UCSD-AML1 (cell line): ENCODE measurements around the gene NPHP4.

ENCODE experiments used
- DNase-seq: peaks from one replicate; lab custom pipeline; 2025; ENCODE audit not compliant: unreplicated experiment; lab: John Stamatoyannopoulos, UW

Gene NPHP4

DNA sequence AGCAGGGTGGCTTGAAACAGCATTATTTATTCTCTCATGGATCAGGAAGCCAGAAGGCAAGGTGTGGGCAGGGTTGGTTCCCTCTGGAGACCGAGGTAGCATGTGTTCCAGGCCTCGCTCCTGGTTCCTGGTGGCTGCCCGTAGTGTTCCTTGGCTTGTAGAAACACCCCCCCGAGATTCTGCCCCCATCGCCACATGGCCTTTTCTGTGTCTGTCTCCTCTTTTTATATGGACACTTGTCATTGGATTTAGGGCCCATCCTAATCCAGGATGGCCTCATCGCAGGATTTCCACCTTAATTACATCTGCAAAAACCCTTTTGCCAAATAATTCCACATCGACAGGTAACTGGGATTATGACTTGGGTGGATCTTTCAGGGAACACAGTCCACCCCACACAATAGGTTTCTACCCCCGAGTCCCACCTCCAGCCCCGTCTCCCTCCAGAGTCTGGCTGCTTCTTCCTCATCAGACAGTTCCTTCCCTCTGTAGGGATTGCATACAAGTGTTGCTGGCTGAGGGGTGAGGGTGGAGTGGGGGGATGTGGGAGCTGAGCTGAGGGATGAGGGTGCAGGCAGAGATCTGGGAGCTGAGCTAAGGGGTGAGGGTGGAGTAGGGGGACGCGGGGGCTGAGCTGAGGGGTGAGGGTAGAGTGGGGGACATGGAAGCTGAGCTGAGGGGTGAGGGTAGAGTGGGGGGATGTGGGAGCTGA, 12.3 kb upstream of the NPHP4 start:
- DNase-seq = no peak

DNA sequence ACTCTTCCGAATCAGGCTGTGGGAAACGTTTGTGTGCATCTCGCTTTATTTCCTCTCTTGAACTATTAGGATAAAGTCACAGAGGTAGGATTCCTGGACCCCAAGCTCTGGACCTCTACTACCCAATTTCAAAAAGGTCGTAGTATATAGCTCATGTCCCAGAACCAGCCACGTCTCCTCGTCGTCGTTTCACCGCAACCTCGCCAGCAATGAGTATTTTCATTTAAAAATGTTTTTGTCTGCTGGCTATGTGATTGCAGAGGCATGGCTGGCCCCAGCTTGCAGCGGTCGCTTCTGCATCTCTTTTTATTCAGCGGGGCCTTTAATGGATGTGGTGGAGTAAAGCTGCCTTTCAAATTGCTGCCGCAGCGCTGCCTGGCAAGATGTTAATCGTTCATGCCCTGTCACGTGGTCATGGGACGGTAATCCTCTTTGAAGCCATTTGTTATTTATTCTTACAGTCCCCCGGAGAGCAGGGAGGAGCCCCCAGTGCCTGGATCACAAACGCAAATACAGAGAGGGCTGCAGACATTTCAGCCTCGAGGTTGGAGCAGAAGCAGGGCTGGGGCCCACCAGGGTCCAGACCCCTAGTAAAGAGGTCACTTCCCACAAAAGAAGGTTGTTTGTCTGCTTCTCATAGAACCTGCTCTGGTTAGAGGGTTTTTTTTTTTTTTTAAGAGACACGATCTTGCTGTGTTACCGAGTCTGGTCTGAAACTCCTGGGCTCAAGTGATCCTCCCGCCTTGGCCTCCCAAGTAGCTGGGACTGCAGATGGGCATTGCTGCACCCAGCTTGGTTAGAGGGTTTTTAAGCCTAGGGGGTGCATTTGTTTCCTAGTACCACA, 11.6 kb upstream of the NPHP4 start:
- no peak for DNase-seq

DNA sequence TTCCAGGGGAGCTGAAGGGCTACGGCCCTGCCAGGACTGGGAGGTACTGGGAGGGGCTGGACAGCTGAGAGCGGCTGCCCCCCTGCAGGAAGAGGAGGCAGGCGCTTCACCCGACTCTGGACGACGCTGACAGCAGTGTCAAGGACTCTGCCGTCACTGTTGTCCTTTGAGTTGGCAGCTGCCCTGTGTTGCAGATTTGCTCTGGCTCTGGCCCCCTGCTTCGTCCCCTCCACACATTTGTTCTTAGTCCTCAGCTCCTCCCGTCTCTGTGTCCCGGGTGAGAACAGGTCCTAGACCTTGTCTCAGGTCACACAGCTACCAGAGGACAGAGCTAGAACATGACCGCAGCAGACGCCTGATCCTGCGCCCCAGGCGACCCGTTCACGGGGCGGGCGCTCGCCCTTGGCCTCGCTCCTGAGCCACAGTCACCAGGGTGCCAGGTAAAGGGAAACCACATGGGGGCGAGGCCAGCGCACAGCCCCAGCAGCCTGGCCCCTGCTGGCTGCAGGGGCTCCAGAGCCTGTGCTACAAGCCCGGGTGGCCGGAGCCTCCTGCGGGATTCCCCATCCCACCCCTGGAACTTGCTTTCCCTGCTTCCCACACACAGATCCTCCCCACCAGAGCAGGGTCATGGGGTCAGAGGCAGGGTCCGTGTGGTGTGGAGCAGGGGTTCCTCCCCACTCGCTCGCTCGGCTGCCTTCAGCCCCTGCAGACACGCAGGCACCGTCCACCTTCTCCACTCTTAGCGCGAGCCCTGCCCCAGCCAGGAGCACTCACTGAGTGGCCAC, 10.7 kb upstream of the NPHP4 start:
- no peak for DNase-seq

DNA sequence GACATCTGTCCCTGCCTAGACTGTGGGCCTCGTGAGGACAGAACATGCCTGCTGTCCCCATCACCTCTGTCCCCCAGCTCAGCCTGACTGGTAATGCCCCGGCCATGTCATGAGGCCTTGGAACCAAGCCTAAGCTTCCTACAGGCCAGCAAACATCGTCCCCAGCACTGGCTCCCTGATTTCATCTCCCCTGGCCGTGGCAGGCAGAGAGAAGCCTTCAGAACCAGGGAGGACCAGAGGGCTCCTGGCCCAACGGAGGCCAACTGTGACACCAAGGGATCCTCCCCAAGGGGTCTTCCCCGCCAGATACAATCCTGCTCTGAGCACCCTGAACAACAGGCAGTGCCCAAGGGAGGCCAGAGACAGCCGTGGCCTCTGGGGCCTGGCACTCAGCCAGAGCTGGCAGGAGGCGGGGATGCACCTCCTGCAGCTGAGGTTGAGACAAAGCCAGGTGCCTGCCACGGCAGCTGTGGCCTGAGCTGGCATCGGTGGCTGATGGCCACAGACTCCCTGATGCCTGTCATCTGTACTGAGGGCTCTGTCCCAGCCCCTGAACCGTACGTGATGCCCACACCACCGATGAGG, 9.9 kb upstream of the NPHP4 start:
- no peak for DNase-seq

DNA sequence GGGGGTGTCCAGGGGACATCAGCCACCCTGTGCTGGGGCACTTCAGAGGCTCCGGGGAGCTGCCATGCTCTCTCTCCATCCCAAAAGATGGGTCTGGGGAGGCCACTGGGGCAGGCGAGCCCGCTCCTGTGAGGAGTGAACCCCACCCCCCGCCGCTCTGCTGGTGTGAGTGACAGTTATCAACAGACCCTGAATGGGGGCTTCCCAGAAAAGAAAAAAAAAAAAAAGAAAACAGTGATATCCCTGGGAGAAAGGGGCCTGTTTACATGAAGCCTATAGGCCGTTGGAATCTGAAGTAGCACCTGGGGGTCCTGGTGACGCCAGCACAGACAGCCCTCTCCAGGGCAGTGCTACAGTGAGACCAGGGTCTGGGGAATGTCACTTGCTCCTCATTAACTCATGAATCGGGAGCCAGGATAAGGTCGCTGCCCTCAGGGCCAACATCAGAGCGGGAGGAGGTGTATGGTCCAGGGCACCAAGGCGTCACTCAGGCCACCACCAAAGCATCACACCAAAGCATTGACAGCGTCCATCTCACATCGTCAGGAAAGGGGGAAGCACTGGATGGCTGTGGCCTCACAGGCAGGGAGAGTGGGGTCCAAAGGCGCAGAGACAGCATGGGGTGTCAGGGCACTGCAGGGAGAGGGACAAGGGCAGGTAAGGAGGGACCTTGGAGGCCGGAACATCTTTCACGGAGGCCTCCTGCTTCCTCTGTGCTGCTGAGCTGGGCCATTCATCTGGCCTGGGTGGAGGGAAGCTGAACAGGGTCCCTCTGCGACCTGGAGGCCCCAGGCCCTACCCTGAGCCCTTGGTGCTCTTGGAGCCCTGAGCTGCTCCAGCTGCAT, 8.4 kb upstream of the NPHP4 start:
- no peak for DNase-seq

DNA sequence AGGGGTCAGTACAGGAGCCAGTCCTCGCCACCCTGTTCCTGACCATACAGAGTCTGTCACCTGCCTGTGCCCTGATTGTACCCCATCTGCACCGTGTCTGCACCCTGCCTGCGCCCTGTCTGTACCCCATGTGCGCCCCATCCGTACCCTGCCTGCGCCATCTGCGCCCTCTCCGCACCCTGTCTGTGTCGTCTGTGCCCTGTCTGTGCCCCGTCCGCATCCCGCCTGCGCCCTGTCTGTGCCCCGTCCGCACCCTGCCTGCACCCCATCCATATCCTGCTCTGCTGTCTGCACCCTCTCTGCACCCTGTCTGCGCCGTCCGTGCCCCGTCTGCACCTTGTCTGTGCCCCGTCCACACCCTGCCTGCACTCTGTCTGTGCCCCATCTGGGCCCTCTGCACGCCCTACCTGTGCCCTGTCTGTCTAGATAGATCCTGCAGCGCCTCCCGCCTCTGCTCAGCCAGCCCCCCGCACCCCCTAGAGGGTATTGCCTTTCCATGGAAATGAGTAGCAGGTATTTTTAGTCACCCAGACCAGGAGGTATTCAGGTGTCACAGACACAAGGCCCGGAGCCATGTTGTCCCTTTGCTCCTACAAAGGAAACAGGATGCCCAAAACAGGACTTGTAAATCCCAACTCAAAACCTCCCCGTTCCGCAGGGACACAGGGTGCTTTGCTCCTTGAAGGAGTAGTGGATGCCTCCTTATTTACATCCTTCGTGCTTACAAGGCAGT, 7.7 kb upstream of the NPHP4 start:
- no peak for DNase-seq

DNA sequence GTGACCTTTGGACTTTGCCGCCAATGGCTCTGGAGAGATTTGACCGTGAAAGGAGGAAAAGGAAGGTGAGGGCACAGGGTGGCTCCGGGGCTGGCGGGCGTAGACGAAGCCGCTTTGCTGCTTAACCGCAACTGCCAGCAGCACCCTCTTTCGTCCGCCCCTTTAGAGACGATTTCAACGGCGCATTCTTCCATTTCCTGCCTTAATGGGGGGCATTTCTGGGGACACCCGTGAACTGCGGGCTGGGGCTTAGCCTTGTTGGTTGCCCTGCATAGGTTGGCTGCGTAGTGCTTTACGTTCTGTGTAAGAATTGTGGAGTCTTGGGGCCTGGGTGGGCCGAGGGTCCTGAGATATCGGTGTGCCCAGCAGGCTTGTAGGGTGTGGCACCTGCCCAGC, 6.7 kb upstream of the NPHP4 start:
- DNase-seq = no peak

DNA sequence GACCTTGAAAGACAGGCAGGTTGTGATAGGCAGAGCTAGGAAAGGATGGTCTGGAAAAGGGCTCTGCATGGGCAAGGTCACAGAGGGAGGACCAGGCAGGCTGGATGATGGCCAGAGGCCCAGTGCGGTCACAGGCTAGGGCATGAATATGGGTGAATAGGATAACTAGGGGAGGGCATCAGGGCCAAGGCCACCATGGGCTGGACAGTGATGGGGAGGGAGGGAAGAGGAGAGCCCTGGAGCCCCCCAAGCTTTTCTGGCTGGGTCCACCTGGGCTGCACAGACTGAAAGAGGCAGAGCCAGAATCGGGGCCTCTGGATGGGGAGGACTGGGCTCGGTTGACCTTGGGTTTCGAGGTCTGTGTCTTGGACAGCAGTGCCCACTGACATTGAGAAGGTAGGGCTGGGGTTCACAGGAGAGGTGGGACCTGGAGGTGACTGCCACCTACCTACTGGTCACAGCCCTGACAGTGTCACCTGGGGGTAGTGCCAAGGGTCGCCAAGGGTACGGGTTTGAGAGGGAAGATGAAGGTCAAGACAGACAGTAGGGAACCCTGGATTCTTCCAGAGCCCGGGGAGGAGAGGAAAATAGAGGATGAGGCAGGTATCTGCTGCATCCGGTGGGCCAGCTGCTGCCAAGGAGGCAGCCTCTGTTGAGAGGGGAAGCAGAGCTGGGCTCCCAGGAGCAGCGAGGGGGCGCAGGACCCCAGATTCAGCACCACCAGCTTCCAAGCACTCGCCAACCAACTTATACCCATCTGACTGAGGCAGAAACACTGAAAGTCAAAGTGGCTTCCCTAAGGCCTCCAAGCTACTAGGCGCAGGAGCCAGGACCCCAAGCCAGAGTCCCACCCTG, 6.1 kb upstream of the NPHP4 start:
- DNase-seq = no peak

DNA sequence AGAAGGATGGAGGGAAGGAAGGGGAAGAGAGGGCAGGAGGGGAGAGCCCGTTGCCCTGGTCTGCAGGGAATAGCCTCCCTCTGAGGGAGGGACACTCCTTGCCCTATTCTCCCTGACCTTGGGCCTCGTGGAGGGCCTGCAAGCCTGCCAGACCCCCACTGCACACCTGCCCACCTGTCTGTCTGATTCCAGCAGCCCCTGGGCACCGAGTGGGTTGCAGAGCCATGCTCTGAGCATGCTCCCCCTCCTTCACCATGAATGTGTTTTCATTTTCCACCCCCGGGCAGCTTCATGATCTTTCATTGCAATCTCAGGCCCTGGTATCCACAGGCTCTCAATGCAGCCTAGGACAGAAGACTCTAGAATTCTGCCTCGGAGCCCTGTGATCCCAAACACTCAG, 5.1 kb upstream of the NPHP4 start:
- DNase-seq = no peak

DNA sequence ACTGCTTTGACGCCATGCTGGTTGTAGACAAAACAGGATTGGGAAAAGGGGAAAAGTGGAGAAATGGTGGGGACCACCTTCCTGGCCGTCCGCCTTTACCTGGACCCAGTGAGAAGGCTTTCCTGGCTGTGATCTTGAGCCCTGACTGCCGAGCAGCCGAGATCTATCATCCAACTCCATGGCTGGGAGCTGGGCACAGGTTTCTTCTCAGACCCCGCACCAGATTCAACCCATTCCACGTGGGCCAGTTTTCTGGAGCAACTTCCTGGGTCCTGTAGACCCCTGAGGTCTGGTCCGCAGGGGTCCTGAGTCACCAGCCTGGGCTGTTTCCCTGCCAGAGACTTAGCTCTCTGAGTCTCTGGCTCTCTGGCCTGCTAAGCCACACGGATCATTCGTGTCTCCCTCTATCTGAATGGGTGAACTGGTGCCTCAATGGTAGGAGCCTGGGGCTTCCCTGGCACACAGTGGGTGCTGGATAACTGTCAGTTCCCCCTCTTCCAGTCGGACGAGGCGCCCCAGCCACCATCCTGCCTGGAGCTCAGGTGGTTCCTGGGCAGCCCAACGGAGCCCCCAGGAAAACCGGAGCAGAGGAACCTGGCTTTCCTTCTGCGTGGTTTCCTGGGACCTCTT, 4.5 kb upstream of the NPHP4 start:
- no peak for DNase-seq

DNA sequence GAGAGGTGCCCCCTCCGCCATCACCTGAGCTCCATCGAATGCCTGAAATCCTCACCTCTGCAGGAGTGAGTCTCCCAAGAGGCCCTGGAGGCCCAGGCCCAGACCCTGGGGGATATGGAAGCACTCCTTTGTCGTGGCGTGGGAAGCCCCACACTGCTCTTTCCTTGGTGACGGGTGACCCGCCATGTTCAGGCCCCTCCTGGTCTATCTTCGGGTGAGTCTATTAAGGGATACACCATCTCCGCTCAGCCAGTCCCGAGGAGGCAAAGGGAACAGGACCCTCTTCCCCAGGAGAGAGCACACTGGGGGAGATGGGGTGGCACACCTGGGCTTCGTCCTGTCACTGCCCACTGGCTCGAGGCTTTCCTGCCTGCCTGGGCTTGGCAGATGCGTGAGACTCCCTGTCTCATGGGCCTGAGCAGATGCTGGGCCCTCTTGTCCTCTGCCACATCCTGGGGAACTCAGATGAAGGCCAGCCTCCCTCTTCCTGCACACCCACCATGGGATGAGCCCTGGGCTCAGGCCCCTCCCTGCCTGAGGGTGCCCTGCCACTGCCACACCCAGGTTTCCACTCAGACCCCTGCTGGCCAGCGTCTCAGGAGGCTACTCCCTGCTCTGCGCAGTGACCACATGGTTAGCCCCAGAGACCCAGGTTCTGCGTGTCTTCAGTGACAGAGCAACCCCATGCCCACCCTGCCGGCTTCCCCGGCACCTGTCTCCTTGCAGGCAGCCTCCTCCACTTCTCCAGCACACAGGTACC, 3.8 kb upstream of the NPHP4 start:
- no peak for DNase-seq

DNA sequence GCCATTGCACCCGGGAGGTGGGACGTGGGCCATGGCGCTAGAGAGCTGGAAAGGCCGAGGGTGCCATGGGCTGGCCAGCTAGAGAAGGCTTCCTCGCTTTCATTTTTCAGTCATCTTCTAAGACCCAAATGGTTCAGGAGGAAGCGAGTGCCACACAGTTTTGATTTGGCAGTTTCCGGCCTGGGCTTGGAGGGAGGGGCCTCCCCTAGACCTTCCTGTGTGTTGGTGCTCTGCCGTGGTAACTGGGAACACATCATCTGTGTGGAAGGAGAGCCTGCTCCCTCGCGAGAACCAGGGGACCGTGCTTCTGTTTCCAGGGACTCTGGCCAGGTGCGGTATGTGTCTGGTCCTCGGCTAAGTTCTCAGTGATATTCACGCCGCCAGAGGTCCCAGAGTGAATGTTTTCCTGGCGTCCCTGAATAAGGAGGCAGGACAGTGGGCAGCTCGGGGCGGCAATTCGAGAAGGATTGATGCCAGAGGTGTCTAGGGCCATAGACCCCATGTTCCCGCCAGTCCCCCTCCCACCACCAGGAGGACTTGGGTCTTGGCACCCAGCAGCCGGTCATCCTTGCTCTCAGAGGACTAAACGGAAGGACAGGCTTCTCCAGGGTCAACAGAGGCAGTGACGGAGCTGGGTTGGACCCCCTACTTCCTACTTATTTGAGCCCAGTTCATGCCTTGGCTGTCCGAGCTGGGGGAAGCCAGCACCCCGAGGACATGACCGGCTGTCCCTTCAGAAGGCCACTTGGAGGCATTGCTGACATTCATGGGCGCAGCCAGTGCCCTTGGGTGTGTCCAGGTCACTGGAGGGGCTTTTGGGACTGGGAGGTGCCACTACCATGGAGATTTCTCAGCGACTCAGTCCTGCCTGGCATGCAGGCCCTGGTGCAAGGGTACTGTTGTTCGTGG, 2.7 kb upstream of the NPHP4 start:
- DNase-seq = peak; percentile 68

DNA sequence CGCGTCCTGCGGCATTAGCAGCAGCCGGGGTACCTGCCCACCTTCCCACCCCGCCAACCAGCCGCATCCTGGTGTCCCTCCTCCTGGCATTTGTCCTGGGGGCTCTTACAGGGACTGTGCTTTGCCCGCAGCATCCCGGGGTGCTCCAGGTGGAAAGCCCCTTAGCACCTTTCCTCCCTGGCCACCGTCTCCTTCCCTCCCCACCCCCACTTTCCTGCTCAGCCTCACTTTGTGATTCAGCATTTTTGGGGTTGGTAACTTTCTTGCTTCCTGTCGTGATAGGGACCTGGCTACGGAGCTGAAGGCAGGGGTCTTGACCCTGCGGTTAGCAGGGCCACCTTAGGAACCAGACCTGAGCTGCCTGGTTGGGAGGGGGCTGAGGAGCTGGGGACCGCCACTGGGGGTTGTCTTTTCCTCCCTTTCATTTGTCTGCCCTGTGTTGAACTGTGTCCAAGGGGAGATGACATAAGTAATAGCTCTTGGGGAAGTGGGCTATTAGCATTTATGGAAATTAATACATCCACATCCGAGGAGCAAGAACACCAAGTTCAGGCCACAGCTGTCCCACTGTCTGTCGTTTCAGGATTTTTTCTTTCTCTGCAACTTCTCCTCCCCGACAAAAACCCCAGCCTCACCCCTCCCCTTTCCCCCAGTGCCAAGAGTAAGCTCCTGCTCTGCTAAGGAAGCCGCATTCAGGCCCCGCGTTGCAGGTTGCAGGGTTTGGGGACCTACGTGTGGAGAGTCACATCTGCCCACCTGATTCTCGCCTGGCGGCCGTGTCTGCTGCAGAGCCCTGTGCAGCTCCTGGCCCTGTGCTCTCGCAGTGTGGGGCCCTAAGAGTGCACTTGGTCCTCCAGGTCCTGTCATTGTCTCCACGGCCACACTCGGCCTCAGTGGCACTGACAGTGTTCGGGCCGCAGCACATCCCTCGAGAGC, 1.6 kb upstream of the NPHP4 start:
- DNase-seq = peak; percentile 40

DNA sequence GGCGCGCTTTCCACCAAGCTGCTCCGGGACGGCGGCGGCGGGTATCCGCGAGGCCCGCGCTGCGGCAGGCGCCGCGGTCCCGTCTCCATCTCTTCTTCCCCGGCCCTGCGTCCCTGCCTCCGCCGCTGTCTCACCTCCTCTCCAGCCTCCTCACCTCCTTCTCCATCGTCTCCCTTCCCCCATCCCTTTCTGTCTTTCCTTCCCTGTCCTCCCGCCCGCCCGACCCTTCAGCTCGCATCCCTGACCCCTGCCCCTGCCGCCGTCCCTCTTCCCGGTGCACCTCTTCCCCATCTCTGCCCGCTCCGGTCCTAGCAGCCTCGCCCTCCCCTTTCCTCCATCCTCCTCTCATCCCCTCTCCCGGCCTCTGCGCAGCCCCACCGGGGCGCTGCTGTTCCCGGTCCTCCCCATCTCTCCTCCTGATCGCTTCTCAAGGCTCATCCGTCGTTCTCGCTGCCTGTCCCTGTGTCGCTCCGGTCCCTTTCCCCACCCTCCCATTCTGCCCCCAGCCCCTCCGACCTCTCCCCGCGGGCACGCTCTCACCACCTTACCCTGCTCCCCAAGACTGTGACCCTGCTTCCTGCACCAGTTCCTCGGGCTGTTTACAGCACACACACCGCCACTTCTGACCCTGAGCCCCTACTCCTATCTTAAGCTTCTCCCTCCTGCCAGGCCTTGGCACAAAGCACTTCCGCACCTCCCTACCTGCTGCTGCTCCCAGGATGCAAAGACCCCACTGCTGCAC, 760 bp upstream of the NPHP4 start:
- no peak for DNase-seq
